SK-N-SH (cell line): ENCODE results near the gene ACTR8. TPM values are rescaled to one million over a fixed set of nuclear protein-coding genes. Genes with fewer than 3 reads are reported as not detected.

ENCODE experiments used
- CTCF ChIA-PET: fragments of 300-600, 350-600 bp; formaldehyde crosslinking; extraction: SDS; loops from one replicate; lab custom pipeline; 2021; lab: Yijun Ruan, JAX
- POLR2A ChIA-PET: fragments of 350-600 bp; sonication (Branson Sonifier 250); formaldehyde crosslinking; extraction: SDS; loops from one replicate; lab custom pipeline; 2020; ENCODE audit warnings: antibody characterized with exemption, inconsistent platforms; lab: Yijun Ruan, JAX
- DNase-seq: peaks from one replicate; pipeline ENCODE4 v3.0.0; 2012
- H2AFZ ChIP-seq: fragments of 200-600 bp; sonication (generic); 2 replicates; pipeline ENCODE4 v1.8.1; 2016; ENCODE audit warnings: antibody characterized with exemption, mild to moderate bottlenecking, low read depth
- H3F3A ChIP-seq: fragments of 200-600 bp; sonication (generic); replicated peaks from 2 replicates; pipeline ENCODE3; 2016; ENCODE audit warnings: antibody characterized with exemption, mild to moderate bottlenecking; ENCODE audit not compliant: insufficient read depth
- H3K27ac ChIP-seq, 2 experiments: fragments of 200-500 bp in 1 of 2; fragments of 200-600 bp in 1 of 2; sonication (Bioruptor generic) in 1 of 2; sonication (generic), shearing (Covaris generic) in 1 of 2; 2 replicates each; pipeline versions ENCODE4 v1.5.1 to v1.6.1; 2014 to 2016; ENCODE audit warnings: low read depth in 2 of 2, inconsistent platforms in 1 of 2, low read length in 1 of 2, mild to moderate bottlenecking in 1 of 2, mixed read lengths in 1 of 2
- H3K27me3 ChIP-seq: fragments of 200-600 bp; sonication (generic), shearing (Covaris generic); 2 replicates; pipeline ENCODE4 v1.6.1; 2016; ENCODE audit warnings: mixed run types; ENCODE audit not compliant: insufficient read depth
- H3K36me3 ChIP-seq, 2 experiments: fragments of 200-500 bp in 1 of 2; fragments of 200-600 bp in 1 of 2; sonication (Bioruptor generic) in 1 of 2; sonication (generic) in 1 of 2; replicated peaks in 1 of 2; 2 replicates each; pipeline versions ENCODE3 to v1.5.1; 2014 to 2016; ENCODE audit warnings: low read length in 1 of 2, mild to moderate bottlenecking in 1 of 2; ENCODE audit not compliant: insufficient read depth in 2 of 2, control insufficient read depth in 1 of 2
- H3K4me1 ChIP-seq, 2 experiments: fragments of 200-500 bp in 1 of 2; fragments of 200-600 bp in 1 of 2; sonication (Bioruptor generic) in 1 of 2; sonication (generic), shearing (Covaris generic) in 1 of 2; 2 replicates each; pipeline versions ENCODE4 v1.5.1 to v1.6.1; 2014 to 2016; ENCODE audit warnings: low read depth in 1 of 2, low read length in 1 of 2, mixed run types in 1 of 2; ENCODE audit not compliant: insufficient read depth in 2 of 2, control insufficient read depth in 1 of 2
- H3K4me2 ChIP-seq: fragments of 200-600 bp; sonication (generic), shearing (Covaris generic); 2 replicates; pipeline ENCODE4 v1.6.1; 2017; ENCODE audit warnings: mixed run types
- H3K4me3 ChIP-seq, 2 experiments: fragments of 200-500 bp in 1 of 2; fragments of 200-600 bp in 1 of 2; sonication (Bioruptor generic) in 1 of 2; sonication (generic), shearing (Covaris generic) in 1 of 2; 2 replicates each; pipeline versions ENCODE4 v1.5.1 to v1.8.1; 2014 to 2016; ENCODE audit warnings: low read depth in 2 of 2, inconsistent platforms in 1 of 2, low read length in 1 of 2, mild to moderate bottlenecking in 1 of 2, mixed read lengths in 1 of 2, moderate library complexity in 1 of 2
- H3K79me2 ChIP-seq: fragments of 200-600 bp; sonication (generic); 2 replicates; pipeline ENCODE4 v1.8.1; 2017; ENCODE audit warnings: mild to moderate bottlenecking; ENCODE audit not compliant: insufficient read depth
- H3K9ac ChIP-seq: fragments of 200-600 bp; sonication (generic); 2 replicates; pipeline ENCODE4 v1.6.1; 2017; ENCODE audit warnings: mixed run types
- H3K9me2 ChIP-seq: fragments of 200-600 bp; sonication (generic); 2 replicates; pipeline ENCODE4 v1.6.1; 2017; ENCODE audit warnings: mixed run types
- H3K9me3 ChIP-seq: fragments of 200-600 bp; sonication (generic); 2 replicates; pipeline ENCODE4 v1.6.1; 2017; ENCODE audit warnings: mixed run types, mild to moderate bottlenecking, moderate library complexity
- H4K20me1 ChIP-seq: fragments of 200-600 bp; sonication (generic); 2 replicates; pipeline ENCODE4 v1.6.1; 2017; ENCODE audit warnings: mild to moderate bottlenecking, mixed run types; ENCODE audit not compliant: insufficient read depth
- CTCF ChIP-seq: fragments of 200-600 bp; sonication (generic); IDR thresholded peaks from 2 replicates; pipeline ENCODE4 v1.6.1; 2017; ENCODE audit warnings: antibody characterized with exemption, mild to moderate bottlenecking, moderate library complexity
- ELF1 ChIP-seq: IDR thresholded peaks from 2 replicates; pipeline ENCODE4 v1.4.0; 2012
- EZH2phosphoT487 ChIP-seq: fragments of 200-600 bp; sonication (generic); IDR thresholded peaks from 2 replicates; pipeline ENCODE4 v1.6.1; 2017; ENCODE audit warnings: low read depth, mixed run types, mild to moderate bottlenecking, antibody characterized with exemption, moderate library complexity, borderline replicate concordance
- FOXM1 ChIP-seq: IDR thresholded peaks from 2 replicates; pipeline ENCODE4 v1.4.0; 2012; ENCODE audit warnings: low read depth, mild to moderate bottlenecking
- JUND ChIP-seq: IDR thresholded peaks from 2 replicates; pipeline ENCODE4 v1.4.0; 2012
- NFIC ChIP-seq: IDR thresholded peaks from 2 replicates; pipeline ENCODE4 v1.4.0; 2012; ENCODE audit warnings: borderline replicate concordance
- RAD21 ChIP-seq: IDR thresholded peaks from 2 replicates; pipeline ENCODE4 v1.6.1; 2012; ENCODE audit warnings: mild to moderate bottlenecking, low read length
- RXRA ChIP-seq: IDR thresholded peaks from 2 replicates; pipeline ENCODE4 v1.4.0; 2012; ENCODE audit warnings: low read depth, mild to moderate bottlenecking, borderline replicate concordance
- SMC3 ChIP-seq: IDR thresholded peaks from 2 replicates; pipeline ENCODE4 v1.6.1; 2012; ENCODE audit warnings: low read depth, low read length, improper control_type of control experiment
- TCF12 ChIP-seq: IDR thresholded peaks from 2 replicates; pipeline ENCODE4 v1.4.0; 2012
- TEAD4 ChIP-seq: IDR thresholded peaks from 2 replicates; pipeline ENCODE4 v1.4.0; 2012; ENCODE audit warnings: mild to moderate bottlenecking, borderline replicate concordance; ENCODE audit not compliant: insufficient read depth
- WGBS: methylation state at CpG from one replicate; pipeline ENCODE4 v1.1.6; 2017; ENCODE audit warnings: low lambda C conversion rate; 5-methylcytosine and 5-hydroxymethylcytosine counted together
- polyA plus RNA-seq, 3 experiments: library from polyadenylated mRNA; depleted of rRNA; stranded (reverse); fragments of >200 nt; gene quantifications; 2 replicates each; pipeline ENCODE4 v1.2.3, GENCODE V29; 2012

Gene ACTR8
- polyA plus RNA-seq, 1 of the 3 experiments (the other 2 are of a cell fraction), result 17.7 TPM

- TF ChIP-seq RAD21, result no peak
- TF ChIP-seq CTCF, result no peak
- TF ChIP-seq EZH2phosphoT487, result no peak
- TF ChIP-seq JUND, result no peak
- TF ChIP-seq TCF12, result no peak
- TF ChIP-seq TEAD4, result no peak
- no peak for TF ChIP-seq SMC3
- H2AFZ ChIP-seq, result no peak overlapping the region
- no peaks in the 10 kb centered on the region for H3K4me1 ChIP-seq
- no peak overlapping the region for H3K27ac ChIP-seq
- H3K36me3 ChIP-seq, result no peaks in the 10 kb centered on the region
- WGBS, result 25% methylated on average over 1 of the region's 1 CpG
- H4K20me1 ChIP-seq, result no peaks in the 10 kb centered on the region
- H3K79me2 ChIP-seq, result no peaks in the 10 kb centered on the region
- H3K4me3 ChIP-seq, result no peak overlapping the region
- no peak overlapping the region for H3K4me2 ChIP-seq
- ChIA-PET POLR2A (no interaction called here), CTCF (no interaction called here)
- H3F3A ChIP-seq, result no peaks in the 10 kb centered on the region
- peaks cover 7% of the 10 kb centered on the region; the same call in 1 of the 2 replicates for H3K27me3 ChIP-seq
- H3K9me3 ChIP-seq, result no peaks in the 10 kb centered on the region
- no peak for DNase-seq
- H3K9me2 ChIP-seq, result no peaks in the 10 kb centered on the region
- H3K9ac ChIP-seq, result no peak overlapping the region
Measured at GRCh38 chr3:53902067-53902466, 20.1 kb upstream of the ACTR8 start.

GRCh38 chr3:53900666-53901331 is 18.8 kb upstream of the ACTR8 start:
- CTCF ChIA-PET, result no interaction called here
- POLR2A ChIA-PET, result no interaction called here
- no peaks in the 10 kb centered on the region for H4K20me1 ChIP-seq
- no peak for TF ChIP-seq RXRA
- TF ChIP-seq NFIC, result no peak
- TF ChIP-seq SMC3, result no peak
- TF ChIP-seq JUND, result no peak
- no peak for TF ChIP-seq FOXM1
- no peak for TF ChIP-seq ELF1
- TF ChIP-seq, all 33 proteins: peak for 0
- H3K4me2 ChIP-seq, result no peak overlapping the region
- H3K79me2 ChIP-seq, result no peaks in the 10 kb centered on the region
- H3K4me1 ChIP-seq, result no peaks in the 10 kb centered on the region
- H3K9ac ChIP-seq, result no peak overlapping the region
- H3F3A ChIP-seq, result no peaks in the 10 kb centered on the region
- H3K27me3 ChIP-seq, result peaks cover 8% of the 10 kb centered on the region; the same call in 1 of the 2 replicates
- no peak overlapping the region for H2AFZ ChIP-seq
- no peaks in the 10 kb centered on the region for H3K9me2 ChIP-seq
- H3K4me3 ChIP-seq, result no peak overlapping the region
- H3K36me3 ChIP-seq, result no peaks in the 10 kb centered on the region
- H3K27ac ChIP-seq, result no peak overlapping the region
- H3K9me3 ChIP-seq, result no peaks in the 10 kb centered on the region
- 45% methylated on average over 2 of the region's 2 CpGs for WGBS
- DNase-seq, result no peak
